Activated T-cell treated with anti-CD3 and anti-CD28 coated beads, Interleukin-2, amount 50 U/mL, for 4 hours (primary cell): ENCODE results near the gene SIX3. TPM values are rescaled to one million over a fixed set of nuclear protein-coding genes. Genes with fewer than 3 reads are reported as not detected.
A peak's percentile ranks its signal among the peaks of the same experiment; 100 is the strongest.

Experiments used
- ATAC-seq, 2 donors: fragments of 200-7000 bp; cut with Tn5 transposase; one replicate each; pipeline ENCODE4 v1.10.0; 2021
- DNase-seq: peaks from one replicate; pipeline ENCODE4 v3.0.0-alpha.2; 2020
- H3K27me3 Mint-ChIP-seq: one replicate; pipeline ENCODE4 v1.8.0; 2021; ENCODE audit warnings: low read depth, mixed read lengths
- H3K36me3 Mint-ChIP-seq: one replicate; pipeline ENCODE4 v1.8.0; 2022; ENCODE audit warnings: mixed read lengths; ENCODE audit not compliant: insufficient read depth
- H3K4me1 Mint-ChIP-seq: one replicate; pipeline ENCODE4 v1.8.0; 2021; ENCODE audit warnings: low read depth, mixed read lengths
- H3K4me3 Mint-ChIP-seq: one replicate; pipeline ENCODE4 v1.8.0; 2021; ENCODE audit warnings: mild to moderate bottlenecking, moderate library complexity, mixed read lengths
- H3K9me3 Mint-ChIP-seq: one replicate; pipeline ENCODE4 v1.8.0; 2021; ENCODE audit warnings: mixed read lengths
- total RNA-seq, 3 donors: library from RNA; stranded (reverse); gene quantifications; one replicate each; pipeline ENCODE4 v1.2.1, GENCODE V29; 2021

The SIX3 gene
- under 1 TPM in 1 of 3 donors, not detected in 2; 0.11 TPM for total RNA-seq

GRCh38 chr2:44941551-44942234 lies at the start of gene SIX3:
Gene SIX3 (plus strand): TSS chr2:44941702. CDS start chr2:44942105, 403 bp downstream.
- Mint-ChIP-seq H3K9me3 (no peaks in the 10 kb centered on the region), H3K36me3 (no peaks in the 10 kb centered on the region), H3K4me1 (peaks cover 48% of the 10 kb centered on the region), H3K27me3 (peaks cover 76% of the 10 kb centered on the region), H3K4me3 (peak within 1 kb of the TSS; percentile 77)
- peak; percentile 48 to 58 for ATAC-seq
- no peak for DNase-seq

GRCh38 chr2:44894058-44894457 lies 47.4 kb upstream of the SIX3 start:
- DNase-seq: no peak
- H3K27me3 Mint-ChIP-seq: peaks cover 19% of the 10 kb centered on the region
- H3K4me3 Mint-ChIP-seq: no peak overlapping the region
- no peaks in the 10 kb centered on the region for H3K36me3 Mint-ChIP-seq
- peaks cover 2% of the 10 kb centered on the region for H3K4me1 Mint-ChIP-seq
- ATAC-seq: peak in 1 of 2 donors; percentile 66
- H3K9me3 Mint-ChIP-seq: peaks cover 12% of the 10 kb centered on the region

GRCh38 chr2:44895061-44895460 lies 46.4 kb upstream of the SIX3 start:
- no peak overlapping the region for H3K4me3 Mint-ChIP-seq
- peaks cover 2% of the 10 kb centered on the region for H3K4me1 Mint-ChIP-seq
- ATAC-seq: no peak
- no peak for DNase-seq
- H3K27me3 Mint-ChIP-seq: peaks cover 20% of the 10 kb centered on the region
- no peaks in the 10 kb centered on the region for H3K36me3 Mint-ChIP-seq
- H3K9me3 Mint-ChIP-seq: peaks cover 12% of the 10 kb centered on the region

GRCh38 chr2:44897406-44897805 lies 44.1 kb upstream of the SIX3 start:
- Mint-ChIP-seq H3K36me3 (no peaks in the 10 kb centered on the region), H3K4me1 (peaks cover 2% of the 10 kb centered on the region), H3K4me3 (no peak overlapping the region), H3K27me3 (peaks cover 30% of the 10 kb centered on the region), H3K9me3 (peaks cover 6% of the 10 kb centered on the region)
- DNase-seq (no peak), ATAC-seq (no peak)

- ATAC-seq (no peak), DNase-seq (no peak)
- Mint-ChIP-seq H3K4me1 (no peaks in the 10 kb centered on the region), H3K36me3 (no peaks in the 10 kb centered on the region), H3K27me3 (peaks cover 36% of the 10 kb centered on the region), H3K4me3 (no peak overlapping the region), H3K9me3 (no peaks in the 10 kb centered on the region)
Observed at GRCh38 chr2:44902217-44903137, 39.0 kb upstream of the SIX3 start.

GRCh38 chr2:44904578-44904977 lies 36.9 kb upstream of the SIX3 start:
- ATAC-seq: no peak
- H3K4me1 Mint-ChIP-seq: no peaks in the 10 kb centered on the region
- H3K36me3 Mint-ChIP-seq: no peaks in the 10 kb centered on the region

GRCh38 chr2:44906972-44907371 lies 34.5 kb upstream of the SIX3 start:
- no peak overlapping the region for H3K4me3 Mint-ChIP-seq
- no peak for ATAC-seq
- H3K4me1 Mint-ChIP-seq: no peaks in the 10 kb centered on the region
- DNase-seq: no peak
- peaks cover 22% of the 10 kb centered on the region for H3K27me3 Mint-ChIP-seq
- peaks cover 8% of the 10 kb centered on the region for H3K9me3 Mint-ChIP-seq
- H3K36me3 Mint-ChIP-seq: no peaks in the 10 kb centered on the region

More at GRCh38 chr2:44904578-44904977, 36.9 kb upstream of the SIX3 start:
- Mint-ChIP-seq H3K4me3 (no peak overlapping the region), H3K27me3 (peaks cover 31% of the 10 kb centered on the region), H3K9me3 (no peaks in the 10 kb centered on the region)
- no peak for DNase-seq

- Mint-ChIP-seq H3K36me3 (no peaks in the 10 kb centered on the region), H3K27me3 (peaks cover 24% of the 10 kb centered on the region), H3K4me3 (no peak overlapping the region), H3K4me1 (no peaks in the 10 kb centered on the region), H3K9me3 (peaks cover 8% of the 10 kb centered on the region)
- no peak for DNase-seq
- ATAC-seq: no peak
Observed at GRCh38 chr2:44909831-44910230, 31.7 kb upstream of the SIX3 start.

- Mint-ChIP-seq H3K36me3 (no peaks in the 10 kb centered on the region), H3K27me3 (peaks cover 12% of the 10 kb centered on the region), H3K4me3 (no peak overlapping the region), H3K9me3 (peaks cover 8% of the 10 kb centered on the region), H3K4me1 (no peaks in the 10 kb centered on the region)
- DNase-seq (no peak), ATAC-seq (no peak)
Observed at GRCh38 chr2:44912660-44913059, 28.8 kb upstream of the SIX3 start.

- ATAC-seq (no peak), DNase-seq (no peak)
- H3K4me1 Mint-ChIP-seq: no peaks in the 10 kb centered on the region
- H3K4me3 Mint-ChIP-seq: no peak overlapping the region
- peaks cover 34% of the 10 kb centered on the region for H3K27me3 Mint-ChIP-seq
- H3K36me3 Mint-ChIP-seq: no peaks in the 10 kb centered on the region
- H3K9me3 Mint-ChIP-seq: no peaks in the 10 kb centered on the region
Observed at GRCh38 chr2:44916291-44916690, 25.2 kb upstream of the SIX3 start.

GRCh38 chr2:44918095-44918775 lies 23.3 kb upstream of the SIX3 start:
- Mint-ChIP-seq H3K36me3 (no peaks in the 10 kb centered on the region), H3K4me1 (no peaks in the 10 kb centered on the region), H3K9me3 (no peaks in the 10 kb centered on the region), H3K4me3 (no peak overlapping the region), H3K27me3 (peaks cover 40% of the 10 kb centered on the region)
- ATAC-seq (no peak), DNase-seq (no peak)

GRCh38 chr2:44920751-44921150 lies 20.8 kb upstream of the SIX3 start:
- ATAC-seq (no peak), DNase-seq (no peak)
- Mint-ChIP-seq H3K9me3 (no peaks in the 10 kb centered on the region), H3K4me3 (no peak overlapping the region), H3K27me3 (peaks cover 63% of the 10 kb centered on the region), H3K36me3 (no peaks in the 10 kb centered on the region), H3K4me1 (no peaks in the 10 kb centered on the region)

- H3K4me3 Mint-ChIP-seq: no peak overlapping the region
- no peaks in the 10 kb centered on the region for H3K36me3 Mint-ChIP-seq
- peaks cover 75% of the 10 kb centered on the region for H3K27me3 Mint-ChIP-seq
- H3K4me1 Mint-ChIP-seq: no peaks in the 10 kb centered on the region
- H3K9me3 Mint-ChIP-seq: no peaks in the 10 kb centered on the region
- ATAC-seq (no peak), DNase-seq (no peak)
Observed at GRCh38 chr2:44922776-44923175, 18.7 kb upstream of the SIX3 start.

- Mint-ChIP-seq H3K4me1 (peaks cover 12% of the 10 kb centered on the region), H3K27me3 (peaks cover 72% of the 10 kb centered on the region), H3K9me3 (no peaks in the 10 kb centered on the region), H3K36me3 (no peaks in the 10 kb centered on the region), H3K4me3 (no peak overlapping the region)
- no peak for DNase-seq
- no peak for ATAC-seq
Observed at GRCh38 chr2:44925561-44926136, 15.9 kb upstream of the SIX3 start.
